Lung (tissue), 12 donors: ENCODE data around the gene ITFG1. TPM values are rescaled to one million over a fixed set of nuclear protein-coding genes. Genes with fewer than 3 reads are reported as not detected.

Experiments used
- ATAC-seq: fragments of 200-7000 bp; cut with Tn5 transposase; one replicate; pipeline ENCODE4 v1.9.1; 2020; ENCODE audit warnings: moderate number of reproducible peaks; ENCODE audit not compliant: insufficient read depth, low FRiP score
- DNase-seq, 3 donors: peaks; one replicate each; pipeline ENCODE4 v3.0.0-alpha.2; 2013 to 2017
- H3K27ac ChIP-seq, 2 donors: one replicate each; pipeline ENCODE4 v1.5.1; 2013; ENCODE audit warnings: mild to moderate bottlenecking in 2 of 2, moderate library complexity in 2 of 2, control low read depth in 1 of 2, inconsistent platforms in 1 of 2, low read depth in 1 of 2, low read length in 1 of 2
- H3K27me3 ChIP-seq, 3 donors: one replicate each; pipeline ENCODE4 v1.5.1; 2013; ENCODE audit warnings: low read length in 2 of 3; ENCODE audit not compliant: control insufficient read depth in 3 of 3, insufficient read depth in 3 of 3
- H3K36me3 ChIP-seq, 4 donors: one replicate each; pipeline ENCODE4 v1.5.1; 2013; ENCODE audit warnings: low read length in 4 of 4, mild to moderate bottlenecking in 1 of 4, moderate library complexity in 1 of 4; ENCODE audit not compliant: control insufficient read depth in 4 of 4, insufficient read depth in 4 of 4
- H3K4me1 ChIP-seq, 5 donors: one replicate each; pipeline ENCODE4 v1.5.1; 2013; ENCODE audit warnings: low read length in 5 of 5, mild to moderate bottlenecking in 2 of 5, moderate library complexity in 1 of 5; ENCODE audit not compliant: control insufficient read depth in 5 of 5, insufficient read depth in 5 of 5
- H3K4me3 ChIP-seq: one replicate; pipeline ENCODE4 v1.5.1; 2013; ENCODE audit warnings: mild to moderate bottlenecking, control low read depth, moderate library complexity
- H3K9ac ChIP-seq, 2 donors: one replicate each; pipeline ENCODE4 v1.5.1; 2013; ENCODE audit warnings: low read length in 2 of 2, control low read depth in 1 of 2; ENCODE audit not compliant: insufficient read depth in 1 of 2
- H3K9me3 ChIP-seq, 4 donors: one replicate each; pipeline ENCODE4 v1.5.1; 2013; ENCODE audit warnings: low read length in 3 of 4, mild to moderate bottlenecking in 1 of 4, moderate library complexity in 1 of 4; ENCODE audit not compliant: control insufficient read depth in 4 of 4, insufficient read depth in 3 of 4
- WGBS, 2 donors: extraction: QIAGEN DNeasy Blood & Tissue Kit; methylation state at CpG; one replicate each; pipeline ENCODE4 v1.1.7; 2013; 5-methylcytosine and 5-hydroxymethylcytosine counted together
- polyA plus RNA-seq, 2 donors: library from polyadenylated mRNA; stranded (reverse); fragments of 200-250 nt; gene quantifications; one replicate each; pipeline ENCODE4 v1.2.1, GENCODE V29; 2013
- total RNA-seq, 2 donors: library from RNA; depleted of rRNA in 1 of 2; stranded (reverse); fragments of >200 nt in 1 of 2; gene quantifications; one replicate each; pipeline ENCODE4 v1.2.1, GENCODE V29; 2014 to 2021
- TF ChIP-seq, protein P1 (sequence below): IDR thresholded peaks from 2 replicates; pipeline ENCODE4 v1.5.1; 2012; ENCODE audit warnings: mild to moderate bottlenecking; ENCODE audit errors: control extremely low read depth, extremely low read depth
- donor health status: control.
- donor health status: control.
- donor health status: Bipolar disorder and iron deficiency.
- donor health status: healthy.
- donor health status: DM: yes; HTN: yes; CAD: no.

Gene ITFG1
- total and polyA plus RNA-seq, 4 donors: 13.0 to 79.4 (median 40.2) TPM

DNA sequence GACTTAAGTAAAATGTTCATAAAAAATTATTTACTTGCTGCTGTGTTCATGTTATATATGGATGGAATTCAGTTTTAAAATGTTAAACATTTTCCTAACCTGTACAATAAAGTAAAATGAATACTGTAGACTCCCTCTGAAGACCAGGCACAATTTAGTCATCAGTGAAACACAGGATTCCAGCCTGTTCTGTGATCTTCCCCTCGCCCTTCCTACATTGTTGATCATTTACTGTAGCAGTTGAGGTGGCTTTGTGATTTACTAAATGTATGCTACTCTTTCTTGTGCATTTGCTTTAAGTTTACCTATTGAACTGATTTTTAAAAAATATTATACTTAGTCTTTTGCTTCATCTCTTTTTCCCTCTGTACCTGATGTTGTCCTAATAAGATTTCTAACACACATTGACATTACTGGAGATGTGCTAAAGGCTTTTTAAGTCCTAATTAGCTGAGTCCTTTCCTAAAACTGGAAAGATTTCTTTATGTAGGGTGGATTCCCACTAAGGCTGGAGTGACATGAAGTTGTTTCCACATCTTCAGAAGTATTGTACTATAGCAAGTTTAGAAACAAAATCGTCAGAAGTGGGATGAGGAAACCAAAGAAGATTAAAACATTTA is 38.3 kb upstream of the ITFG1 start:
- ATAC-seq (no peak), DNase-seq (no peak)
- Histone ChIP-seq H3K4me3 (no peak overlapping the region), H3K9ac (no peak overlapping the region), H3K27me3 (no peaks in the 10 kb centered on the region), H3K27ac (no peak overlapping the region), H3K9me3 (no peaks in the 10 kb centered on the region), H3K36me3 (peaks cover 14 to 23% (median 17%) of the 10 kb centered on the region in 4 donors), H3K4me1 (peaks cover 0 to 8% (median 0%) of the 10 kb centered on the region in 5 donors)
- 96 to 97% methylated on average over 2 of the region's 2 CpGs for WGBS, 2 donors
- TF ChIP-seq, protein P1, sequence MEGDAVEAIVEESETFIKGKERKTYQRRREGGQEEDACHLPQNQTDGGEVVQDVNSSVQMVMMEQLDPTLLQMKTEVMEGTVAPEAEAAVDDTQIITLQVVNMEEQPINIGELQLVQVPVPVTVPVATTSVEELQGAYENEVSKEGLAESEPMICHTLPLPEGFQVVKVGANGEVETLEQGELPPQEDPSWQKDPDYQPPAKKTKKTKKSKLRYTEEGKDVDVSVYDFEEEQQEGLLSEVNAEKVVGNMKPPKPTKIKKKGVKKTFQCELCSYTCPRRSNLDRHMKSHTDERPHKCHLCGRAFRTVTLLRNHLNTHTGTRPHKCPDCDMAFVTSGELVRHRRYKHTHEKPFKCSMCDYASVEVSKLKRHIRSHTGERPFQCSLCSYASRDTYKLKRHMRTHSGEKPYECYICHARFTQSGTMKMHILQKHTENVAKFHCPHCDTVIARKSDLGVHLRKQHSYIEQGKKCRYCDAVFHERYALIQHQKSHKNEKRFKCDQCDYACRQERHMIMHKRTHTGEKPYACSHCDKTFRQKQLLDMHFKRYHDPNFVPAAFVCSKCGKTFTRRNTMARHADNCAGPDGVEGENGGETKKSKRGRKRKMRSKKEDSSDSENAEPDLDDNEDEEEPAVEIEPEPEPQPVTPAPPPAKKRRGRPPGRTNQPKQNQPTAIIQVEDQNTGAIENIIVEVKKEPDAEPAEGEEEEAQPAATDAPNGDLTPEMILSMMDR: no peak

DNA sequence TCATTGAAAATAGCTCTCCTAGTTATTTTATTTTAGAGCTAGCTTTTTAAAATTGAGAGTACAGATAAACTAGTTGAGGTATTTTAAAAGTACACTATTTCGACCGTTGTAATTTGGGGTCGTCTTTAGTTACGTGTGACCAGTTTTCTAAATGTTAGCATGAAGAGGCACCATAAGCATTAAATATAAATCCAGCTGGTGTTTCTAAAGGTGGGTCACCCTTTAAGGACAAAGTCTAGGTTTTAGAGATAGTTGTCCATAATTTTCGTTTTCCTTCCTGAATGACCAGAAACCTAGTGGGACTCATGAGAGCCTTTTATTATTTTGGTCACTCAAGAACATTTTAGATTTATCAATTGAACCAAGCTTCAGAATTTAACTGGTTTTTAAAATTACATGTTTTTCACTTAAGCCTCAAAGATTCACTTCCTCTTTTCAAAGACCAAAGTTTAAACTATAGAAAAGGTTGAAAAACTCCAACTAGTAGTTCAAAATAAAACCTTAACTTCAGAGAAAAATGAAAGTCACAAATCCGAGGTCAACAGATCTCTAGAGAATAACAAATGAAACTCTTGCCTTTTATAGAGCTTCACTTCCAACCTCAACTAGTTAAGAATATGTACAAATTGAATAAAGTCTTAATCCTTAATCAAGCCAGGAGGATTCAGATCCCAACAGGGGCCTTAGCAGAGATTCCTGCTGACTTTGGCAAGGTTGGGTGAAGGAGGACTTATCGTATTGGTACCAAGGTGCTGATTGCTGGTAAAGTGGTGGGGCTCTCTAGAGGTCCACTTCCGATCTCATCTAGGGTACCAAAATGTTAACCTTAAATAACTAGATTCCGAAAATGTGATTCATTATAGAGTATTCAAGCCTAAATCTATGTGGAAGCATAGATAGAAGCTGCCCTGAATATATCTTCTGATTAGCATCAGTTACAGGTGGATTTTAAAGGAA is 32.8 kb upstream of the ITFG1 start:
- TF ChIP-seq, protein P1: no peak
- DNase-seq: no peak
- H3K9me3 ChIP-seq: peaks cover 0 to 11% (median 7%) of the 10 kb centered on the region in 4 donors
- peak overlapping the region; percentile 3 to 45 for H3K27ac ChIP-seq
- peaks cover 2 to 6% (median 4%) of the 10 kb centered on the region in 4 donors for H3K36me3 ChIP-seq
- 70 to 74% methylated on average over 9 of the region's 9 CpGs for WGBS, 2 donors
- H3K27me3 ChIP-seq: no peaks in the 10 kb centered on the region
- no peak overlapping the region for H3K4me3 ChIP-seq
- H3K4me1 ChIP-seq: peaks cover 0 to 12% (median 0%) of the 10 kb centered on the region in 5 donors
- ATAC-seq: no peak
- H3K9ac ChIP-seq: no peak overlapping the region

DNA sequence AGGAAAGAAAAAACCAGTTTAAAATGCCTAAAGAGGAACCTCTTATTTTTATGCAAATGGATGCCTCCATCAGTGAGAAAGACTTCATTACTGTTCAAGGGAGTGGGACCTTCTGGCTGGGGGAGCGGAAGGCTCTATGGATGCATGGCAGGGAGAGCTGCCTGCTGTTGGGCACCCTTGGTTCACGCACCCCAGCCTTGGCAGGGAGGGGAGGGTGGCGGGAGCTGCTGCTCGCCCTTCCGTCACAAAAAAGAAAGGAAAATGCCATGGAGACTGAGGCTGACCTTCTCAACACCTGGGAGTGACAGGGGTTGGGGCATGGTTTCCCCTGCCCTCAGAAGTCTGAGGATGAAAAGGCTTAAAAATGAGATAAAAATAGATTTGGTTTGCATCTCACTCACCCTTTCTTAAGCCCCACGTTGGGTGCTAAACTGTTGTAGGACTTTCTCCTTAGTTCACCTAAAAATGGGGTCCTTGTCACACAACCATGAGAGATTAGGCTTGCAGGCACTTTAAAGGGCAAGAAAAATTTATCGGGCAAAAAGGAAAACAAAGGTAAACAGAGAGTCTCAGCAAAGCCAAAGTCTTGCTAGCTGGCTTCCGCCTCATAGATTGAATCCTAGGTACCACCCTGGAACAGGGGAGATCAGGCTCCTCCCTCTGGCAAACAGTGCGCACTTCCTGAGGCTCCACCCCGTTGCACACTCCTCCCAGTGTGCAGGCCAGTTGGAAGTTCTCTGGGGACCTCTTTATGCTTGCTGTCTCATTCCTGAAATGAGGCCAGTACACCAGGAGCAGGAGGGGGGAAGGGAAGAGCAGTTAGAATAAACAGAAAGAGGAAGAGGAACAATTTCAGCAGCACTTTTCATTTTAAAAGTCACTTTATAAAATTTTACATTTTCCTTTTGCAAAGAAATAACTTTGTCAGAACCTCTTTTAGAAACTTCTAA is 31.8 kb upstream of the ITFG1 start:
- peak; percentile 90 for ATAC-seq
- TF ChIP-seq, protein P1: no peak
- WGBS, 2 donors: 58 to 68% methylated on average over 10 of the region's 10 CpGs
- peak overlapping the region; percentile 53 to 72 for H3K27ac ChIP-seq
- peak; percentile 18 to 51 (median 41) for DNase-seq
- peaks cover 0 to 12% (median 0%) of the 10 kb centered on the region in 5 donors for H3K4me1 ChIP-seq
- peaks cover 0 to 8% (median 2%) of the 10 kb centered on the region in 4 donors for H3K36me3 ChIP-seq
- H3K9me3 ChIP-seq: peaks cover 0 to 11% (median 7%) of the 10 kb centered on the region in 4 donors
- H3K4me3 ChIP-seq: no peak overlapping the region
- H3K27me3 ChIP-seq: no peaks in the 10 kb centered on the region
- no peak overlapping the region for H3K9ac ChIP-seq
